Measurements from ENCODE around the gene PCLO. TPM values are rescaled to one million over a fixed set of nuclear protein-coding genes. Genes with fewer than 3 reads are reported as not detected.

Gene PCLO
- total RNA-seq, 2 donors from 2014 or later, result 10.9 to 20.8 TPM

DNA sequence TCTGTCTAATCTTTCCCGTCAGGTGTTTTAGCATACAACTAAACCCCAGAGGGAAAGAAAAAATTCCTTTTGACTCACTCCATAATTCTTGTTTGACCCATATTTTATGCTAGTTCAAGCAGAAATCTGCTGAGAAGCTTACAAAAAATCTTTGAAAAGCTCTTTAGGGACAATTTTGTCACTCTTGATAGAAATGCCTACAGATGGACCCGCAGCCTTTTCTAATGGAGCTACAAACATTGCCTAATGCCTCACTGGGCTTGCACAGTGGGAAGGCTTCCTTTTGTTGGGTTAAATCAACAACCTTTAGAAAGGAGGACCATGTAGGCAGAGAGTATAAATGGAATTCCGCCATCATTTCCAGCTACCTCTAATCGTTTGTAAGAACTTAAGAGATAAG, 344.5 kb downstream of the PCLO start:
- no peak for TF ChIP-seq POLR2A (IDR thresholded peaks at IDR 0.05)
- TF ChIP-seq, protein P1, sequence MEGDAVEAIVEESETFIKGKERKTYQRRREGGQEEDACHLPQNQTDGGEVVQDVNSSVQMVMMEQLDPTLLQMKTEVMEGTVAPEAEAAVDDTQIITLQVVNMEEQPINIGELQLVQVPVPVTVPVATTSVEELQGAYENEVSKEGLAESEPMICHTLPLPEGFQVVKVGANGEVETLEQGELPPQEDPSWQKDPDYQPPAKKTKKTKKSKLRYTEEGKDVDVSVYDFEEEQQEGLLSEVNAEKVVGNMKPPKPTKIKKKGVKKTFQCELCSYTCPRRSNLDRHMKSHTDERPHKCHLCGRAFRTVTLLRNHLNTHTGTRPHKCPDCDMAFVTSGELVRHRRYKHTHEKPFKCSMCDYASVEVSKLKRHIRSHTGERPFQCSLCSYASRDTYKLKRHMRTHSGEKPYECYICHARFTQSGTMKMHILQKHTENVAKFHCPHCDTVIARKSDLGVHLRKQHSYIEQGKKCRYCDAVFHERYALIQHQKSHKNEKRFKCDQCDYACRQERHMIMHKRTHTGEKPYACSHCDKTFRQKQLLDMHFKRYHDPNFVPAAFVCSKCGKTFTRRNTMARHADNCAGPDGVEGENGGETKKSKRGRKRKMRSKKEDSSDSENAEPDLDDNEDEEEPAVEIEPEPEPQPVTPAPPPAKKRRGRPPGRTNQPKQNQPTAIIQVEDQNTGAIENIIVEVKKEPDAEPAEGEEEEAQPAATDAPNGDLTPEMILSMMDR (IDR thresholded peaks at IDR 0.05), result no peak
- DNase-seq (no peak), ATAC-seq (no peak)
- 77 to 78% methylated on average over 4 of the region's 4 CpGs for WGBS, 2 donors
- intact Hi-C loops (cut with DNase I), result loop anchor here (10.0 kb wide), 1 partner anchor 447 kb away; no protein-coding TSS in a partner anchor
- Histone ChIP-seq H3K4me3 (no peak overlapping the region), H3K4me1 (no peaks in the 10 kb centered on the region), H3K27ac (no peak overlapping the region), H3K36me3 (replicated peaks in 1 of 2; ENCODE audit: insufficient read depth in 1 of 2, low read depth in 2 of 2) (no peaks in the 10 kb centered on the region), H3K9me3 (no peaks in the 10 kb centered on the region), H3K27me3 (no peaks in the 10 kb centered on the region)

GRCh38 chr7:82816272-82816671, 346.4 kb downstream of the PCLO start:
- Histone ChIP-seq H3K36me3 (replicated peaks in 1 of 2; ENCODE audit: insufficient read depth in 1 of 2, low read depth in 2 of 2) (no peaks in the 10 kb centered on the region), H3K27ac (no peak overlapping the region), H3K4me1 (no peaks in the 10 kb centered on the region), H3K4me3 (no peak overlapping the region), H3K9me3 (no peaks in the 10 kb centered on the region), H3K27me3 (no peaks in the 10 kb centered on the region)
- TF ChIP-seq, protein P1 (IDR thresholded peaks at IDR 0.05), result no peak
- TF ChIP-seq POLR2A (IDR thresholded peaks at IDR 0.05), result no peak
- no peak for ATAC-seq
- intact Hi-C loops (cut with DNase I), result loop anchor here (10.0 kb wide), 1 partner anchor 449 kb away; no protein-coding TSS in a partner anchor
- no peak for DNase-seq

DNA sequence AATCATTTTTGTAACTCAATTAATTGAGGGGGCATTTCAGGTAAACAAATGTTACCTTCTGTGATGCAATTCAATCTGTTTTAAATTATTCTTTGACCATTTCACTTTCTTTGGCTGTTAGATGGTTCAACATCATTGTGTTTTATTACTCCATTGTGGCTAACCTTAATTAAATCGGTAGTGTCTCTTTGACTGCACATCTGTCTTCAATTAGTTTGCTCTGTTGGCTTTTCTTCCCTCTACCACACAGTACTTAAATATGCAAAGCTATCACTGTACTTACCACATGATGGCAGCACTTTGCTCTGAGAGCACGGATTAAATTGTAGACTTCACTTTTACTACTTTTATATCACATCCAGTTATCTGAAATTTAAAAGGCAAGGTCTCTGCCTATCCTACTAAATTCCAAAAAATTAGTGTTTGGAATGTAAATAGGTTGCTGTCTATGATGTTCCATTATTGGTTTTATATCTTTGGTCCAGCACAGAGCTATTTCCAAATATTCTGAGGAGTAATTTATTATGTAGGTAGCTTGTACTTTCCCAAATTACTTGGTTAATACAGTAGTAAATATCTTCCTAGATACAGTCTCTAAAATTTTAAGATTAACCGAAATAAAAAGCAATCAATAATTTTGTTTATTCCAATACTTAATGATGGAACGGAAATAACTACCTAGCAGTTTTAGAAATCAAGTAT, 352.0 kb downstream of the PCLO start:
- DNase-seq, result peak; percentile 20 to 39 (median 24)
- Histone ChIP-seq H3K36me3 (replicated peaks in 1 of 2; ENCODE audit: insufficient read depth in 1 of 2, low read depth in 2 of 2) (no peaks in the 10 kb centered on the region), H3K4me1 (no peaks in the 10 kb centered on the region), H3K27ac (no peak overlapping the region), H3K4me3 (no peak overlapping the region), H3K27me3 (no peaks in the 10 kb centered on the region), H3K9me3 (no peaks in the 10 kb centered on the region)
- ATAC-seq, result peak; percentile 70
- WGBS, 2 donors, result 9 to 25% methylated on average over 4 of the region's 4 CpGs
- intact Hi-C loops (cut with DNase I), result loop anchor here (10.0 kb wide), 1 partner anchor 454 kb away; no protein-coding TSS in a partner anchor
- no peak for TF ChIP-seq POLR2A (IDR thresholded peaks at IDR 0.05)
- TF ChIP-seq, protein P1 (IDR thresholded peaks at IDR 0.05), result peak; percentile 31 to 71 (median 57)

DNA sequence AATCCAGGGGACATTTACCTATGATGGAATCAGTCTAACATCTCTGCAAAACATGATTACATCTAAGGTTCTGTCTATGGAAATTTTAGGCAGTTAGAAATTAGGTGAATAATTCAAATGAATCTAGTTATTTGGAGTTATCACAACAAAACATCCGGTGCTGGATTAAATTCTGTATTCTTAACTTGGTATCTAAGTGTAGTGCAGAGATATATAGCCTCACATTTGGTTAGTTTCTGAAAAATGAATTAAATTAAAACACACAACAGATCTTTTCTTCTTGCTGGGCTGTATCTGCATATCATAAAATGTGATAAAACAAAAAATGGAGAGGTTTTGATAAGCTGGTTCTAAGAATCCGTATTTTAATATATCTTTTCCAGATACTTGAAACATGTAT, 354.1 kb downstream of the PCLO start:
- DNase-seq, result no peak
- WGBS, 2 donors, result 44 to 55% methylated on average over 2 of the region's 2 CpGs
- TF ChIP-seq, protein P1 (IDR thresholded peaks at IDR 0.05), result no peak
- TF ChIP-seq POLR2A (IDR thresholded peaks at IDR 0.05), result no peak
- no peak overlapping the region for H3K4me3 ChIP-seq
- no peaks in the 10 kb centered on the region for H3K4me1 ChIP-seq
- no peaks in the 10 kb centered on the region for H3K9me3 ChIP-seq
- H3K27me3 ChIP-seq, result no peaks in the 10 kb centered on the region
- H3K27ac ChIP-seq, result no peak overlapping the region
- intact Hi-C loops (cut with DNase I), result no loop called here
- no peaks in the 10 kb centered on the region for H3K36me3 ChIP-seq (replicated peaks in 1 of 2; ENCODE audit: insufficient read depth in 1 of 2, low read depth in 2 of 2)
- ATAC-seq, result no peak

DNA sequence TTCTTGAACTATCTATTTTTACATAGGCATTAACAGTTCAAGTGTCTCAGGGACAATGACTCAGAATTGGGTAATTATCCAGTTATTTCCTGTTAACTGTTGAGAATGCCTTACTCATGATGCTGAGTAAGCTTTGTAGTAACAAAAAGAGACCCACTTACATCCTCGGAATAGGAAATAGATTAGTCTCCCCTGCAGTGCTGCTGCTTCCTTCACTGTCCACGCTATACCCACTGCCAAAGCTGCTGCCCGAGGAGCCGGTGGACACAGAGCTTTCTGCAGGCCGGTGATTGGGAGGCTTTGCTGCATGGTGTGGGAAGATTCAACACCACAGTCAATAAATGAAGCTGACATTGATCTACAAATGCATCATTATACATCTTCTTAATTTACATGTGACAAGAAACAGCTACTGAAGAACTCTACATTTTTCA, 357.1 kb downstream of the PCLO start:
- TF ChIP-seq POLR2A (IDR thresholded peaks at IDR 0.05), result no peak
- TF ChIP-seq, protein P1 (IDR thresholded peaks at IDR 0.05), result no peak
- no peak overlapping the region for H3K27ac ChIP-seq
- no peaks in the 10 kb centered on the region for H3K4me1 ChIP-seq
- 59 to 65% methylated on average over 5 of the region's 5 CpGs for WGBS, 2 donors
- H3K36me3 ChIP-seq (replicated peaks in 1 of 2; ENCODE audit: insufficient read depth in 1 of 2, low read depth in 2 of 2), result no peaks in the 10 kb centered on the region
- no peaks in the 10 kb centered on the region for H3K9me3 ChIP-seq
- H3K27me3 ChIP-seq, result no peaks in the 10 kb centered on the region
- ATAC-seq (no peak), DNase-seq (no peak)
- H3K4me3 ChIP-seq, result no peak overlapping the region
- intact Hi-C loops (cut with DNase I), result no loop called here

All from body of pancreas (tissue), 4 donors.